ENCODE measurements around the gene DNAAF5.
"Not testable (repeated sequence)": the region's sequence is repeated elsewhere in the genome, so short reads cannot be mapped to it uniquely, and the experiment has no call there.

DNAAF5 gene

DNA sequence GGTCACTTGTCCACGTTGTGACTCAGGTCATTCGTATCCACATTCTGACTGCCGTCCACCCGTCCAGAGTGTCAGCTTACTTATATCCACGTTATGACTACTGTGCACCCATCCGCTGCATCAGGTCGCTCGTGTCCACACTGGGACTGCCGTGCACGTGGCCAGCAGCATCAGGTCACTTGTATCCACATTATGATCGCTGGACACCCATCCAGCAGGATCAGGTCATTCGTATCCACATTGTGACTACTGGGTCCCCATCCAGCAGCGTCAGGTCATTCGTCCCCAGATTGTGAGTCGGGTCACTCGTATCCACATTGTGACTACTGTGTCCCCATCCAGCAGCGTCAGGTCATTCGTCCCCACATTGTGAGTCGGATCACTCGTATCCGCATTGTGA lies 58.5 kb downstream of the DNAAF5 start:
- DNase-seq, result no peak

DNA sequence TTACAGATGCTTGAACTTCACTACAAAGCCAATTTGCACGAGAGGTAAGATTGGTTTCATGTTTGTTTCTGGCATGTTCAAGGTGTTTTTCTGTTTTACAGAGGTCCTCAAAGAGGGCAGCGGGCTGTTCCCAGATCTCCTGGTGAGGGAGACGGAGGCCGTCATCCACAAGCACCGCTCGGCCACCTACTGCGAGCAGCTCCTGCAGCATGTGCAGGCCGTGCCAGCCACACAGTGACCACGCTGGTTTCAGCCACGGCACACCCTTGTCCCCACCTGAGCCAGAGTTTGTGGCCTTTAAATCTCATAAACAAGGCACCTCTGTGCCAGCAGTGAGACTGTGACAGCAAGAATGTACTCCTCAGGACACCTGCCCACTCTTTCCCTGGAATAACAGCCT lies 58.9 kb downstream of the DNAAF5 start:
- no peak for DNase-seq

DNA sequence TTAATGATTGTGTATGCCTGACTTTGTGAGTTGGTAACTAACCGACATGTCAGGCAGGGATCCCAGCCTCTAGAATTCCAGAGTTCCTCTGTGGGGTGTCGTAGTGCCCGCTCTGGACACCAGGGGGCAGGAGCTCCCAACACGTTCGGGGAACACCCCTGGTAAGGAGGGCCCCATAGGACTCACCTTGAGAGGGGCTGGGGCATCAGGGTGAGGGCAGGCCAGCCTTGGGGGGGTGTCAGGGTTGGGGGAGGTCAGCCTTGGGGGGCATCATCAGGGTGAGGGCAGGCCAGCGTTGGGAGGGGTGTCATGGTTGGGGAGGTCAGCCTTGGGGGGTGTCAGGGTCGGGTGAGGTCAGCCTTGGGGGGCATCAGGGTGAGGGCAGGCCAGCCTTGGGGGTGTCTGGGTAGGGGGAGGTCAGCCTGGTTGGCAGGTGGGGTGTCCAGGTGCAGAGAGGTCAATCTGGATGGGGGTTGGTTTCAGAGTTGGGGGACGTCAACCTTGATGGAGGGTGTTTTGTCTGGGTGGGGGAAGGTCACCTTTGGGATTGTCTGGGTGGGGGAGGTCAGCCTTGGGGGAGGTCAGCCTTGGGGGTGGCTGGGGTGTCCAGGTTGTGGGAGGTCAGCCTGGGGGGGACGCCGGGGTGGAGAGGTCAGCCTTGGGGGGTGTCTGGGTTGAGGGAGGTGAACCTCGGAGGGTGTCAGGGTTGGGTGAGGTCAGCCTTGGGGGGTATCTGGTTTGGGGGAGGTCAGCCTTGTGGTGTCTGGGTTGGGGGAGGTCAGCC lies 60.2 kb downstream of the DNAAF5 start:
- DNase-seq, result no peak

DNA sequence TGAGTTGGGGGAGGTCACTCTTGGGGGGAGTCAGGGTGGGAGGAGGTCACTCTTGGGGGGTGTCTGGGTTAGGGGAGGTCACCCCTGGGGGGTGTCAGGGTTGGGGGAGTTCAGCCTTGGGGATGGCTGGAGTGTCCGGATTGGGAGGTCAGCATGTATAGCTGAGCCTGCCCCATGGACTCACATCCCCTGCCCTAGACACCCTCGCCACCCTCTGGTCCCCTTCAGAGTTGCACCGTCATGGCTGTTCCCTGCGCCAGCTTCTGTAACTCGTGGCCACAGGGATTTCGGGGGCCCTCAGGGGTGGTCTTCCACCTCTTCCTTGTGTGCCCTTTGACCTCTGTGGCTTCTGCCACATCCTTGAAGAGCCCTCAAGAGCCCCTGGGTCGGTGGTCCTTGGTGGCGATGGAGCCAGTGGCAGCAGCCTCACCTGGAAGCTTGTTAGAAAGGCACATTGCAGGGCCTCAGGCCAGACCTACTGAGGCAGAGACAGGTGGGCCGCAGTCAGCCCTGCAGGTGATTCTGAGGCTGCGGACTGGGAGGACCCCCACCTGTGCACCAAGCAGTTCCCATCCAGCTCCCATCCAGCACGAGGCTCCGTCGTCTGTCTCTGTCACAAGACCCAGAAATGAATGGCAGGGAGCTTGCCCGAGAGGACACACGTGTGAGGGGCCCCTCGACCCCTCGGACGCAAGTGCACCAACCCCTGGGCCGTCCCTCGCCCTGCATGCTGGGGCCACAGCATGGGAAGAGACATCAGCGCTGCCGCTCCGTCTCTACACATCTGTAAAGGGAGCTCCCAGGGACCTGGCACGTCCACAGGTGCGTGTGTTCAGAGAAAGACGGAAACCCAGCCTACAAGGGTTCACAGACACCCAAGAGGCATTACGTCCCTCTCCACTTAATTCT lies 61.1 kb downstream of the DNAAF5 start:
- no peak for DNase-seq

DNA sequence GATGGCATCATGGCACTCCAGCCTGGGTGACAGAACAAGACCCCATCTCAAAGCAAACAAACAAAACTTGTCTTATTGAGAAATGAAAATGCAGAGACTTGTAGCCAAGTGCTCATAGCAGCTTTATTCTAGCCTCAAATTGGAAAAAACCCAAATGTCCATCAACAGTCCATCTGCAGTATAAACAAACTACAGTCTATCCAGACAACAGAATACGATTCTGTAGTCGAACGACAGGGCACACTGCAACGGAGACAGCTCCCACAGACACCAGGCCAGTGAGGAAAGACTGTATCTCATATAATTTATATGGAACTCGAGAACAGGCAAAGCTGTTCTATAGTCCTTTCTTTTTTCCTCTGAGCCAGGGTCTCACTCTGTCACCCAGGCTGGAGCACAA lies 65.0 kb downstream of the DNAAF5 start:
- DNase-seq, result no peak

DNA sequence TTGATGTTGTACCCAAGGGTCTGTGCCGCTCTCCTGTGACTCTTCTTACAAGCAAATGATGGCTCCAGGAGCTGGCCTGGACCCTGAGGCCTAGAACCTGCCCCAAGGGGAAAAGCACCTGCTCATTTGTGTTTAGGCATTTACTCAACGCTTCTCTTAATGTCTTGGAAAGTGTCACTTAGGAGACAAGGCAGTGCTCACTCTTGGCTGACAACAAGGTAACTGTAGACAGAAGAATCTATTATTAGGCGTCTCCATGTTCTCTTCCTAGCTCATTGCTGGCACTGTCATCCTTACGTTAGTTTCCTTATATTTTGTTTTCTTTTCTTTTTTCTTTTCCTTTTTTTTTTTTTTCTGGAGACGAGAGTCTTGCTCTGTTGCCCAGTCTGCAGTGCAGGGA lies 67.7 kb downstream of the DNAAF5 start:
- DNase-seq, result no peak

DNA sequence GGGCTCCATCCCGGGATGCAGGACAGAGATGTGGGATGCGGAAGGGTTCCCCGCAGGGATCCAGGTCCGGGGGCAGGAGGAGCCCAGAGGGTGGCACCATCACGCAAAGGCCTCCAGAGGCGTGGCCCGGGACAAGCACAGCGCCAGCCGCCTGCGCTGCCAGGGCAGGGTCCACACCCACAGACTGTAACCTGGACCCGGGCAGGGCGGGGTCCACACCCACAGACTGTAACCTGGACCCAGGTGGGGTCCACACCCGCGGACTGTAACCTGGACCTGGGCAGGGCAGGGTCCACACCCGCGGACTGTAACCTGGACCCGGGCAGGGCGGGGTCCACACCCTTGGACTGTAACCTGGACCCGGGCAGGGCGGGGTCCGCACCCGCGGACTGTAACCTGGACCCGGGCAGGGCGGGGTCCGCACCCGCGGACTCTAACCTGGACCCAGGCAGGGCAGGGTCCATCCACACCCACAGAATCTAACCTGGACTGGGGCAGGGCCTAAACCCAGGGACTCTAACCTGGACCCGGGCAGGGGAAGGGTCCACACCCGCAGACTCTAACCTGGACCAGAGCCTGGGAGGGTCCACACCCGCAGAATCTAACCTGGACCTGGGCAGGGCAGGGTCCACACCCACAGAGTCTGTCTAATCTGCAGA lies 68.3 kb downstream of the DNAAF5 start:
- no peak for DNase-seq

DNA sequence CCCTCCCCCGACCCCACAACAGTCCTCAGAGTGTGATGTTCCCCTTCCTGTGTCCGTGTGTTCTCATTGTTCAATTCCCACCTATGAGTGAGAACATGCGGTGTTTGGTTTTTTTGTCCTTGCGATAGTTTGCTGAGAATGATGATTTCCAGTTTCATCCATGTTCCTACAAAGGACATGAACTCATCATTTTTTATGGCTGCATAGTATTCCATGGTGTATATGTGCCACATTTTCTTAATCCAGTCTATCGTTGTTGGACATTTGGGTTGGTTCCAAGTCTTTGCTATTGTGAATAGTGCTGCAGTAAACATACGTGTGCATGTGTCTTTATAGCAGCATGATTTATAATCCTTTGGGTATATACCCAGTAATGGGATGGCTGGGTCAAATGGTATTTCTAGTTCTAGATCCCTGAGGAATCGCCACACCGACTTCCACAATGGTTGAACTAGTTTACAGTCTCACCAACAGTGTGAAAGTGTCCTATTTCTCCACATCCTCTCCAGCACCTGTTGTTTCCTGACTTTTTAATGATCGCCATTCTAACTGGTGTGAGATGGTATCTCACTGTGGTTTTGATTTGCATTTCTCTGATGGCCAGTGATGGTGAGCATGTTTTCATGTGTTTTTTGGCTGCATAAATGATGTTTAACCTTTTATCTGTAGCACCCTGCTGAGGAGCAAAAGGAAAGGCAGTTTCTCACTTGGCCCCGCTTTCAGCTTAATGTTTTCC lies 70.1 kb downstream of the DNAAF5 start:
- DNase-seq, result not testable (repeated sequence)

DNA sequence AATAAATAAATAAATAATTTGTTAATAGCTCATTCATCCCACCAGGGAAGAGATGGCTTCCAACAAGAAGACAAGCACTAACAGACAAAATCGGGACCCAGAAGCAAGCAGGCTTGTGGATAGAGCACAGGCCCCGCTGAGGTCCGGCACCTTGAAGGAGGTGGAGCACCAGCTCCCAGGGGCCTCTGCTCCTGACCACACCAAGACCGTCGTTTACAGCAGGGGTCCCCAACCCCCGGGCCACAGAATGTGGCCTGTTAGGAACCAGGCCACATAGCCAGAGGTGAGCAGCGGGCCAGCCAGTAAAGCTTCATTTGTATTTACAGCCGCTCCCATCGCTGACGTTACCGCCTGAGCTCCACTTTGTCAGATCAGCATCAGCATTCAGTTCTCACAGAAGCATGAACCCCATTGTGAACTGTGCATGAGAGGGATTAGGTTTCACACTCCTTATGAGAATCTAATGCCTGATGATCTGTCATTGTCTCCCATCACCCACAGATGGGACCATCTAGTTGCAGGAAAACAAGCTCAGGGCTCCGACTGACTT lies 72.5 kb downstream of the DNAAF5 start:
- DNase-seq, result no peak

DNA sequence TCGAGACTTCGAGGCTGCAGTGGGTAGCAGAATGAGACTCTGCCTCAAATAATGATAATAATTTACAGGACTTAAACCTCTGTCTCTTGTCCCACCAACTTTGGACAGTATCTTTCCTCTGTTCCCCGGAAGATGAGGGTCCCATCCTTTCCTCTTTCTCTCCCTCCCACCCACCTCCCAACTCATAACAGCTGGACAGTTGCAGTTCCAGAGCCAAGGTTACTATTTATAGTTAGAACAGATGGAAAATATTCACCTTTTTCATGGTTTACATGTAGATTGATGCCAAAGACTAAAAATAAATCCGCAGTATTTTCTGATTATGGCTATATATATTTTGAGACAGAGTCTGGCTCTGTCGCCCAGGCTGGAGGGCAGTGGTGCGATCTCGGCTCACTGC lies 74.2 kb downstream of the DNAAF5 start:
- DNase-seq, result no peak

DNA sequence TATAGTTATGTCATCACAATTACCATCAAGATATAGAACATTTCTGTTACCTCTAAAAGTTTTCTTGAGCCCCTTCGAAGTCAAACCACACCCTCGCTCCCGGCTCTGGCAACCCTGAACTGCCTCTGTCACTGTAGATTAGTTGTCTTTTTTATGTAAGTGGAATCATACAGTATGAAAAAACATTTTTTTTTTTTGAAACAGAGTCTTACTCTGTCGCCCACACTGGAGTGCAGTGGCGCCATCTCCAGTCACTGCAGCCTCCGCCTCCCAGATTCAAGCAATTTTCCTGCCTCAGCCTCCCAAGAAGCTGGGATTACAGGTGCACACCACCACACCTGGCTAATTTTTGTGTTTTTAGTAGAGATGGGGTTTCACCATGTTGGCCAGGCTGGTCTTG lies 74.9 kb downstream of the DNAAF5 start:
- DNase-seq, result not testable (repeated sequence)

DNA sequence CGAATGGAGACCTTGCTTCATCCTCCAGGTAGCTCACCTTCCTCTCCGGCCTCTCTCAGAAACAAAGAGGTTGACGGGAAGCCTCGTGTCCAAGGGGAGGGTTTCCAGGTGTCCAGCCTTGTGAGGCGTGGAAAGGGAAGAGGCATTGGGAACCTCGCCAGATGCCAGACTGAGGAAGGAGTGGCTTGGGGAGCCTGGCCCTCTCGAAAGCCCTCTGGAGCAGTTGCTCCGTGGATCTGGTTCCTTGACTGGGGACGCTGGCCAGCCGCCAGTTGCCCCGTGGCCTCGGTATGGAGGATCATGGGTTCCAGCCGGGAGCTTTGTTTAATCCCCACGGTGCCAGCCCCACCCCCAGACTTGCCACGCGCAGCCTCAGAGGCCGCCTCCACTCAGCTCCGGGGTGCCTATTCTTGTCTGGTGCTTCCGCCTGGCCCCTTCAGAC lies 75.5 kb downstream of the DNAAF5 start:
- DNase-seq, result no peak

DNA sequence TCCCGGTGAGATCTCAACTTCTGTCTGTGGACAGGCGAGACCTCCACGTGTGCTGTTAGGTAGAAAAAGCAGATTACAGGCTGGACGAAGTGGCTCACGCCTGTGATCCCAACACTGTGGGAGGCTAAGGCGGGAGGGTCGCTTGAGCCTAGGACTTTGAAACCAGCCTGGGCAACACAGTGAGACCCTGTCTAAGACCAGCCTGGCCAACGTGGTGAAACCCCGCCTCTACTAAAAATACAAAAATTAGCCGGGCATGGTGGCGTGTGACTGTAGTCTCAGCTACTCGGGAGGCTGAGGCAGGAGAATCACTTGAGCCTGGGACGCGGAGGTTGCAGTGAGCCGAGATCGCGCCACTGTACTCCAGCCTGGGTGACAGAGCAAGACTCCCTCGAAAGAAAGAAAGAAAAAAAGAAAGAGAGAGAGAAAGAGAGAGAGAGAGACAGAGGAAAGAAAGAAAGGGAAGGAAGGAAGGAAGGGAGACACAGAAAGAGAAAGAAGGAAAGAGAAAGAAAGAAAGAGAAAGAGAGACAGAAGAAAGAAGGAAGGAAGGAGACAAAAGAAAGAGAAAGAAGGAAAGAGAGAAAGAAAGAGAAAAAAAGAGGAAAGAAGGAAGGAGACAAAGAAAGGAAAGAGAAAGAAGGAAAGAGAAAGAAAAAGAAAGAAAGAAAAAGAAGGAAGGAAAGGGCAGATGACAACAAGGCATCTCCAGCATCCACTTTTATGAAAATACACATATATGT lies 76.2 kb downstream of the DNAAF5 start:
- no peak for DNase-seq

DNA sequence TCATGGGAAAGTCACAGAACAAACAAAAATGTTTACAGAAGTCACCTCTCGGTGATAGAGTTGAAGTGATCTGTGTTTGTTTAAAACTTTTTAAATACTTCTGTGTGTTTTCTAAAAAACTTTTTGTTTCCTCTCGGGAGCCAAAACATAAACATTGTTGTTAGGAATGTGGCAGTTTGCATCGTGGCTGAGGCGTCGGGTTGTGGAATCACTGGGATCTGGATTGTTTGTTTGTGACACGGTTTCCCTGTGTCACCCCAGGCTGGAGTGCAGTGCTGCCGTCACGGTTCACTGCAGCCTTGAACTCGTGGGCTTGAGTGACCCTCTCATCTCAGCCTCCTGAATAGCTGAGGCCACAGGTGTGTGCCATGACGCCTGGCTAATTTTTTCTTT lies 76.7 kb downstream of the DNAAF5 start:
- DNase-seq, result no peak

DNA sequence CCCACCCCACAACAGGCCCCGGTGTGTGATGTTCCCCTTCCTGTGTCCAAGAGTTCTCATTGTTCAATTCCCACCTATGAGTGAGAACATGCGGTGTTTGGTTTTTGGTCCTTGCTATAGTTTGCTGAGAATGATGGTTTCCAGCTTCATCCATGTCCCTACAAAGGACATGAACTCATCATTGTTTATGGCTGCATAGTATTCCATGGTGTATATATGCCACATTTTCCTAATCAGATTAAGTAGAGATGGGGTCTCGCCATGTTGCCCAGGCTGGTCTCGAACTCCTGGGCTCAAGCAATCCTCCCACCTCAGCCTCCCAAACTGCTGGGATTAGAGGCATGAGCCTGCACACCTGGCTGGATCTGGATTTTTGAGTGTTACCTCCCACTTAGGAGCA lies 77.3 kb downstream of the DNAAF5 start:
- not testable (repeated sequence) for DNase-seq

DNA sequence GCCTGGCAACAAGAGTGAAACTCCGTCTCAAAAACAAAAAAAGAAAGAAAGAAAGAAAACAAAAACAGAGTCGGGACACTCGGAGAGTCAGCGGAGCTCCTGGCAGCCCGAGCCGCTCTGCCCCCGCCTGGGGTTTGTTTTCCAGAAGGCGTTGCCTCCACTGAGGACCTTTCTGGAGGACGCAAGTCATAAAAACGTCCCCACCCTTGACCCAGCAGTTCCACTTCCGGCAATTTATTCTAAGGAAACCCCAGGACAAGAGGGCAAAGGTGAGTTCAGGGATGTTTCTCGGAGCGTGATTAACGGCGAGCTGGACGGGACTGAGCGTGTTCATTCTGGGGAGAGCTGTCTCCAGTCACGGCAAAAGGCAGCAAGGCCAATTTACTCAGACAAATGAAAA lies 78.8 kb downstream of the DNAAF5 start:
- no peak for DNase-seq

DNA sequence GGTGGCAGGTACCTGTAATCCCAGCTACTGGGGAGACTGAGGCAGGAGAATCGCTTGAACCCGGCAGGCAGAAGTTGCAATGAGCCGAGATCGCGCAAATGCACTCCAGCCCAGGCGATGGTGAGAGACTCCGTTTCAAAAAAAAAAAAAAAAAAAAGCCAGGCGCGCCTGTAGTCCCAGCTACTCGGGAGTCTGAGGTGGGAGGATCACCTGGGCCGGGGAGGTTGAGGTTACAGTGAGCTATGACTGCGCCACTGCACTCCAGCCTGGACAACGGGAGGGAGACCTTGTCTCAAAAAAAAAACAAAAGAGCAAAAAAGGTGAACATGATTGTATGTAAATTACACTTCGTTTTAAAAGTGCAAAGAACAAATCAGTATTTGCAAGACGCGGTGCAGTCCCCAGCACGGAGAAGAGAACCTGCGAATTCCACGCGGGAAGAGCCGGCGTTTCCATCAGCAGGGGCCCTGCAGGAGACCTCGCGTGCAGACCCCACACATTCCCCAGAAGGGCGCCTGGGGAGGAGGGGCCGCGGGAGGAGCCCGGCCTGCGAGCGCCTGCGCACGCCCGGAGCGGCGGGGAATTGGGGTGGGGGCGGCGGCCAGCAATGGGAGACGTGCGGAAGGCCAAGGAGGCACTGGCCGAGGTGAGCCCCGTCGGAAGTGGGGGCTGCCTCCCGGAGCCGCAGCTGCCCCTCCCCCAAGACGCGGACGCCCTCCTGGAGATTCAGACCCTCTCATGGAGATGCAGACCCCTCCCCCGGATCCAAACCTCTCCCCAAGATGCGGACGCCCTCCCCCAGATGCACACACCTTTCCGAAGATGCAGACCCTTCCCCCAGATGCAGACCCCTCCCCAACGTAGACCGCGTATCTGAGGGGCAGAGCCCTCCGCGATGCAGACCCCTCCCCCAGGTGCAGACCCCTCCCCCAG lies 89.1 kb downstream of the DNAAF5 start:
- no peak for DNase-seq

DNA sequence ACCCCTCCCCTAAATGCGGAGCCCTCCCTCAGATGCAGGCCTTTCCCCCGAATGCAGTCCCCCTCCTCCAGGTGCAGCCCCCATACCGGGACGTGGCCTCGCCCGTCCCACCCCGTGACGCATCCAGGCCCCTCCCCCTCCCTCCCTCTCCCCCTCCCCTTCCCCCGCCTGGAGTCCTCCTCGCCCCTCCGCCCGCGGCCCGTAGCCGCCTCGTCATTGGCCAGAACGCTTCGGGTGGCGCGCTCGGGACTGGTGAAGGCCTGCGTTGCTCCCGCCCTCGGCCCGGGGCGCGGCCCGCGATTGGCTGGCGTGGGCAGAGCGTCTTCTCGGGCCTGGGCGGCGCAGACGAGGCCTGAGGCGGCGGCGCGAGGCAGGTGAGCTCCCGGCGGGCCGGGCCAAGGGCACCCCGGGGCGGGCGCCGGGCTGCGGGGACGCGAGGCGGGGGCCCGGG lies 89.8 kb downstream of the DNAAF5 start:
- DNase-seq, result peak; percentile 30

DNA sequence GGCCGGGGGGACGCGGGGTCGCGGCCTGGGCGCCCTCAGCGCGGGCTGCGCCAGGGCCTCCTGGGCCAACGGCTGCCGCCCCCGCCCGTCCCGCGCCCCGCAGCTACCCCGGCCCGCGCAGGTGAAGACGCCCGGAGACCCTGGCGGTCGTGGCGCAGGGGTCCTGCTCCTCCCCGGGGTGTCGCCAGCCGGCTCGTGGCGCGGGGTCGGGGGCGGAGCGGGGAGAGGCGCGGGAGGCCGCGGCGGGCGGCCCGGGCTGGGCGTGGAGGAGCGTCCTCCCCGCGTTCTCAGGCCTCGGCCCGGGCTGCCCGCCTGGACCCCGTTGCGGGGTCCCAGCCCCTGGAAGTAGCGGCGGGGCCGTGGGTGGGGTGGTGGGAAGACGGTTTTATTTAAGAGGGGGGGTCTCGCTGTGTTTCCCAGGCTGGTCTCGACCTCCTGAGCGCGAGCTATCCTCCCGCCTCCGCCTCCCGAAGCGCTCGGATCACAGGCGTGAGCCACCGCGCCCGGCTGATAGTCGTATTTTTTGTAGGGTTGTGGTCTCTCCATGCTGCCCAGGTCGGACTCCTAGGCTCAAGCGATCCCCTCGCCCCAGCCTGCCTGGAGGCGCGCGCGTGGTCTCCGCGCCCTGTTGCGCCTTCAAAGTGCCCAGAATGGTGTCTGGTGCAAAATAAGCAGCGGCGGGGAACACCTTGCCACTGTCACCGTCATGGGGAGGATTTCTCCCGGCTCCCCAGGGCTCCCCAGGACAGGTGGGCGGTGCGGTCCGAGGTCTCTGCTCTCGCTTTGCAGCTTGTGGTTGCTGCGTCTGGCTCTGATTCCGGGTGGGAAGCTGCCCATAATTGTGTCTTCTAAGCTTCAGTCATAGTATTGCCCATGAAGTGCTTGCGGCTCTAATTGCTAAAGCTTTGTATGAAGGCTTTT lies 90.5 kb downstream of the DNAAF5 start:
- no peak for DNase-seq
